ENCODE measurements around the gene DNAJC25. TPM values are rescaled to one million over a fixed set of nuclear protein-coding genes. Genes with fewer than 3 reads are reported as not detected.

Gene DNAJC25
- total and polyA plus RNA-seq, 4 donors = 5.0 to 6.5 (median 6.0) TPM

- H3K36me3 ChIP-seq (ENCODE audit: control insufficient read depth in 4 of 4, insufficient read depth in 4 of 4, low read length in 4 of 4) = peaks cover 7 to 18% (median 12%) of the 10 kb centered on the region in 4 donors
- 83 to 91% methylated on average over 5 of the region's 5 CpGs for WGBS, 2 donors
These were observed 42.3 kb upstream of the DNAJC25 start for GRCh38 chr9:111588846-111589245.

GRCh38 chr9:111597852-111598732 lies 33.0 kb upstream of the DNAJC25 start:
- peak; percentile 43 for TF ChIP-seq CTCF (IDR thresholded peaks at IDR 0.05; ENCODE audit: control extremely low read depth, extremely low read depth)
- peaks cover 0 to 13% (median 3%) of the 10 kb centered on the region in 5 donors for H3K4me1 ChIP-seq (ENCODE audit: control insufficient read depth in 5 of 5, insufficient read depth in 5 of 5, low read length in 5 of 5)
- 1 to 2% methylated on average over 41 of the region's 41 CpGs for WGBS, 2 donors
- no peaks in the 10 kb centered on the region for H3K27me3 ChIP-seq (ENCODE audit: control insufficient read depth in 3 of 3, insufficient read depth in 3 of 3, low read length in 2 of 3)
- peaks cover 6 to 23% (median 7%) of the 10 kb centered on the region in 4 donors for H3K36me3 ChIP-seq (ENCODE audit: control insufficient read depth in 4 of 4, insufficient read depth in 4 of 4, low read length in 4 of 4)
- ATAC-seq (ENCODE audit: insufficient read depth, low FRiP score) = peak; percentile 42
- peak overlapping the region; percentile 63 to 82 for H3K9ac ChIP-seq (ENCODE audit: insufficient read depth in 1 of 2, low read length in 2 of 2)
- H3K9me3 ChIP-seq (ENCODE audit: control insufficient read depth in 4 of 4, insufficient read depth in 3 of 4, low read length in 3 of 4) = no peaks in the 10 kb centered on the region
- peak; percentile 70 to 79 (median 76) for DNase-seq
- H3K4me3 ChIP-seq = peak overlapping the region; percentile 64
- H3K27ac ChIP-seq (ENCODE audit: low read depth in 1 of 2, low read length in 1 of 2) = peak overlapping the region; percentile 81 to 93

More at GRCh38 chr9:111588846-111589245, 42.3 kb upstream of the DNAJC25 start:
- no peak overlapping the region for H3K9ac ChIP-seq (ENCODE audit: insufficient read depth in 1 of 2, low read length in 2 of 2)
- H3K4me3 ChIP-seq = no peak overlapping the region
- ATAC-seq (ENCODE audit: insufficient read depth, low FRiP score) = no peak
- TF ChIP-seq CTCF (IDR thresholded peaks at IDR 0.05; ENCODE audit: control extremely low read depth, extremely low read depth) = no peak
- H3K9me3 ChIP-seq (ENCODE audit: control insufficient read depth in 4 of 4, insufficient read depth in 3 of 4, low read length in 3 of 4) = peaks cover 0 to 2% (median 0%) of the 10 kb centered on the region in 4 donors
- H3K27me3 ChIP-seq (ENCODE audit: control insufficient read depth in 3 of 3, insufficient read depth in 3 of 3, low read length in 2 of 3) = no peaks in the 10 kb centered on the region
- DNase-seq = no peak
- no peak overlapping the region for H3K27ac ChIP-seq (ENCODE audit: low read depth in 1 of 2, low read length in 1 of 2)
- H3K4me1 ChIP-seq (ENCODE audit: control insufficient read depth in 5 of 5, insufficient read depth in 5 of 5, low read length in 5 of 5) = no peaks in the 10 kb centered on the region

GRCh38 chr9:111598733-111599091 lies 32.4 kb upstream of the DNAJC25 start:
- DNase-seq (peak; percentile 36 to 74 (median 66)), ATAC-seq (ENCODE audit: insufficient read depth, low FRiP score) (peak; percentile 14)
- TF ChIP-seq CTCF (IDR thresholded peaks at IDR 0.05; ENCODE audit: control extremely low read depth, extremely low read depth) = no peak
- no peaks in the 10 kb centered on the region for H3K9me3 ChIP-seq (ENCODE audit: control insufficient read depth in 4 of 4, insufficient read depth in 3 of 4, low read length in 3 of 4)
- H3K9ac ChIP-seq (ENCODE audit: insufficient read depth in 1 of 2, low read length in 2 of 2) = peak overlapping the region; percentile 65 to 82
- peak overlapping the region; percentile 64 for H3K4me3 ChIP-seq
- no peaks in the 10 kb centered on the region for H3K27me3 ChIP-seq (ENCODE audit: control insufficient read depth in 3 of 3, insufficient read depth in 3 of 3, low read length in 2 of 3)
- peaks cover 0 to 13% (median 3%) of the 10 kb centered on the region in 5 donors for H3K4me1 ChIP-seq (ENCODE audit: control insufficient read depth in 5 of 5, insufficient read depth in 5 of 5, low read length in 5 of 5)
- 2 to 3% methylated on average over 16 of the region's 16 CpGs for WGBS, 2 donors
- peaks cover 6 to 23% (median 7%) of the 10 kb centered on the region in 4 donors for H3K36me3 ChIP-seq (ENCODE audit: control insufficient read depth in 4 of 4, insufficient read depth in 4 of 4, low read length in 4 of 4)
- peak overlapping the region; percentile 81 to 93 for H3K27ac ChIP-seq (ENCODE audit: low read depth in 1 of 2, low read length in 1 of 2)
